GM12875 (cell line): ENCODE data around the gene DDI1.

Source experiments
- H3K4me3 ChIP-seq: one replicate; pipeline ENCODE4 v1.5.1; 2011; ENCODE audit warnings: low read depth, low read length, control low read depth
- CTCF ChIP-seq: IDR thresholded peaks from 2 replicates; pipeline ENCODE4 v1.5.1; 2011; ENCODE audit warnings: low read depth, mild to moderate bottlenecking, control low read depth, inconsistent platforms, low read length, moderate library complexity, borderline replicate concordance; ENCODE audit not compliant: insufficient read depth

Gene DDI1

GRCh38 chr11:104054911-104055529 is 18.6 kb downstream of the DDI1 start:
- H3K4me3 ChIP-seq: no peak overlapping the region
- TF ChIP-seq CTCF: no peak

GRCh38 chr11:104055596-104055995 is 19.2 kb downstream of the DDI1 start:
- no peak overlapping the region for H3K4me3 ChIP-seq
- no peak for TF ChIP-seq CTCF

GRCh38 chr11:104057908-104058307 is 21.5 kb downstream of the DDI1 start:
- H3K4me3 ChIP-seq: no peak overlapping the region
- TF ChIP-seq CTCF: no peak

GRCh38 chr11:104058680-104059079 is 22.2 kb downstream of the DDI1 start:
- H3K4me3 ChIP-seq: no peak overlapping the region
- TF ChIP-seq CTCF: no peak

- no peak for TF ChIP-seq CTCF
- H3K4me3 ChIP-seq: no peak overlapping the region
These were observed 23.8 kb downstream of the DDI1 start for GRCh38 chr11:104060004-104060794.

GRCh38 chr11:104060820-104061219 is 24.4 kb downstream of the DDI1 start:
- no peak for TF ChIP-seq CTCF
- H3K4me3 ChIP-seq: no peak overlapping the region
